ENCODE measurements around the gene KCNJ15. TPM values are rescaled to one million over a fixed set of nuclear protein-coding genes. Genes with fewer than 3 reads are reported as not detected.

The KCNJ15 gene
- total RNA-seq, 2 donors from 2014 or later = not detected

- no peak overlapping the region for H3K4me3 ChIP-seq (ENCODE audit: low read length)
- 93% methylated on average over 3 to 6 of the region's 6 CpGs for WGBS, 2 experiments (ENCODE audit: insufficient coverage in 1 of 2, insufficient read length in 1 of 2)
These were observed 3.6 kb downstream of the KCNJ15 start for GRCh38 chr21:38260426-38260825.

DNA sequence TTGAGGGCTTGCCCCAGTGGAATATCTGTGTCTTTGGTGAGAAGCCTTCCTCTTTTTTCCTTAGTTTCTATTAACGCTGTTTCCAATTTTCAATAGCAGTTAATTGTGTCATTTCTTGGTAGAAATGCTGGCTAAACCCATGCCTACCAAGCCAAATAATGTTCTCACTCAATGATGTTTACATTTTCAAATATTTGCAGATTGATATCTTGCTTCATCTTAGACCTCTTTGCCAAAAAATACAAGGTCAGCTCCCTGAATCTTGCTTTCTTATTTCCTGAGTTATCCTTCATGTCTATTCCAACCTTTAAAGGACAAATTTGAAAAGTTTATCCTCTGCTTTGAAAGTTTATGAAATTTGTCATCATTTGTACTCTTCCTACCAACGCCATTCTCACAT lies 5.1 kb downstream of the KCNJ15 start:
- peaks cover 2% of the 10 kb centered on the region for H3K27me3 Mint-ChIP-seq (ENCODE audit: insufficient read depth)
- Histone ChIP-seq H3K4me1 (ENCODE audit: control insufficient read depth, insufficient read depth, low read length) (no peaks in the 10 kb centered on the region), H3K4me3 (ENCODE audit: low read length) (no peak overlapping the region), H3K27me3 (ENCODE audit: control insufficient read depth, insufficient read depth, low read length, poor library complexity, severe bottlenecking) (no peaks in the 10 kb centered on the region), H3K9me3 (ENCODE audit: control insufficient read depth, low read length) (no peaks in the 10 kb centered on the region), H3K27ac (ENCODE audit: low read depth, low read length) (no peak overlapping the region), H3K36me3 (ENCODE audit: control insufficient read depth, insufficient read depth, low read length) (no peaks in the 10 kb centered on the region), H3K9ac (ENCODE audit: extremely low read depth, low read length, poor library complexity, severe bottlenecking) (no peak overlapping the region)
- no peaks in the 10 kb centered on the region for H3K9me3 Mint-ChIP-seq
- TF ChIP-seq, protein P1, sequence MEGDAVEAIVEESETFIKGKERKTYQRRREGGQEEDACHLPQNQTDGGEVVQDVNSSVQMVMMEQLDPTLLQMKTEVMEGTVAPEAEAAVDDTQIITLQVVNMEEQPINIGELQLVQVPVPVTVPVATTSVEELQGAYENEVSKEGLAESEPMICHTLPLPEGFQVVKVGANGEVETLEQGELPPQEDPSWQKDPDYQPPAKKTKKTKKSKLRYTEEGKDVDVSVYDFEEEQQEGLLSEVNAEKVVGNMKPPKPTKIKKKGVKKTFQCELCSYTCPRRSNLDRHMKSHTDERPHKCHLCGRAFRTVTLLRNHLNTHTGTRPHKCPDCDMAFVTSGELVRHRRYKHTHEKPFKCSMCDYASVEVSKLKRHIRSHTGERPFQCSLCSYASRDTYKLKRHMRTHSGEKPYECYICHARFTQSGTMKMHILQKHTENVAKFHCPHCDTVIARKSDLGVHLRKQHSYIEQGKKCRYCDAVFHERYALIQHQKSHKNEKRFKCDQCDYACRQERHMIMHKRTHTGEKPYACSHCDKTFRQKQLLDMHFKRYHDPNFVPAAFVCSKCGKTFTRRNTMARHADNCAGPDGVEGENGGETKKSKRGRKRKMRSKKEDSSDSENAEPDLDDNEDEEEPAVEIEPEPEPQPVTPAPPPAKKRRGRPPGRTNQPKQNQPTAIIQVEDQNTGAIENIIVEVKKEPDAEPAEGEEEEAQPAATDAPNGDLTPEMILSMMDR (conservative IDR thresholded peaks at IDR 0.05) = no peak
- H3K36me3 Mint-ChIP-seq (ENCODE audit: low read depth) = no peaks in the 10 kb centered on the region
- peaks cover 16% of the 10 kb centered on the region for H3K4me1 Mint-ChIP-seq
- 100% methylated on average over 2 of the region's 2 CpGs; no CpG with 5 or more reads in 1 of the 2 experiments for WGBS, 2 experiments (ENCODE audit: insufficient coverage in 1 of 2, insufficient read length in 1 of 2)
- DNase-seq = no peak
- H3K27ac Mint-ChIP-seq = no peak overlapping the region
- no peak overlapping the region for H3K4me3 Mint-ChIP-seq

More at GRCh38 chr21:38260426-38260825, 3.6 kb downstream of the KCNJ15 start:
- DNase-seq = no peak
- Histone ChIP-seq H3K4me1 (ENCODE audit: control insufficient read depth, insufficient read depth, low read length) (no peaks in the 10 kb centered on the region), H3K9me3 (ENCODE audit: control insufficient read depth, low read length) (no peaks in the 10 kb centered on the region), H3K27ac (ENCODE audit: low read depth, low read length) (no peak overlapping the region), H3K36me3 (ENCODE audit: control insufficient read depth, insufficient read depth, low read length) (no peaks in the 10 kb centered on the region), H3K27me3 (ENCODE audit: control insufficient read depth, insufficient read depth, low read length, poor library complexity, severe bottlenecking) (no peaks in the 10 kb centered on the region), H3K9ac (ENCODE audit: extremely low read depth, low read length, poor library complexity, severe bottlenecking) (no peak overlapping the region)
- Mint-ChIP-seq H3K27ac (no peak overlapping the region), H3K4me3 (no peak overlapping the region), H3K27me3 (ENCODE audit: insufficient read depth) (peaks cover 2% of the 10 kb centered on the region), H3K4me1 (peaks cover 17% of the 10 kb centered on the region), H3K36me3 (ENCODE audit: low read depth) (no peaks in the 10 kb centered on the region), H3K9me3 (no peaks in the 10 kb centered on the region)
- TF ChIP-seq, protein P1 (conservative IDR thresholded peaks at IDR 0.05) = no peak

DNA sequence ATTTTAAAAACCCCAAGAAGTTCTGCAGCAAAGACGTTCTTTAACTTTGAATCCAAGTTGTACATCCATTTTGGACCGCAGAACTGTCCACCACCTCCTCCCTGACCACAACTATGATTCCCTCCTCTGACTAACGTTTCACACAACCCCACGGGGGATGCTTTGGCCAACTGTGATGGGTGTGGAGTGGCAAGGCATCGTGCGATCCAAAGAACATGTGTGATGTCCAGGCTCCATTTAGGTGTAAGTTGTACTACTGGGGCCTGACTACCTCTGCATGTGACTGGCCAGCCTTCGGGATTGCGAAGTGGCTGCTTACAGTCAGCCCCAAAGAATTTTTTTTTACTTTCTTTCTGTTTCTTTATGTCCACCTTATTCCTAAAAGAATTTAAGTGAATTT lies 6.7 kb downstream of the KCNJ15 start:
- Histone ChIP-seq H3K9me3 (ENCODE audit: control insufficient read depth, low read length) (no peaks in the 10 kb centered on the region), H3K4me3 (ENCODE audit: low read length) (no peak overlapping the region), H3K27ac (ENCODE audit: low read depth, low read length) (no peak overlapping the region), H3K9ac (ENCODE audit: extremely low read depth, low read length, poor library complexity, severe bottlenecking) (no peak overlapping the region), H3K27me3 (ENCODE audit: control insufficient read depth, insufficient read depth, low read length, poor library complexity, severe bottlenecking) (no peaks in the 10 kb centered on the region), H3K36me3 (ENCODE audit: control insufficient read depth, insufficient read depth, low read length) (no peaks in the 10 kb centered on the region), H3K4me1 (ENCODE audit: control insufficient read depth, insufficient read depth, low read length) (no peaks in the 10 kb centered on the region)
- DNase-seq = no peak
- TF ChIP-seq, protein P1 (conservative IDR thresholded peaks at IDR 0.05) = no peak
- no peak overlapping the region for H3K27ac Mint-ChIP-seq
- H3K36me3 Mint-ChIP-seq (ENCODE audit: low read depth) = no peaks in the 10 kb centered on the region
- H3K9me3 Mint-ChIP-seq = no peaks in the 10 kb centered on the region
- no peak overlapping the region for H3K4me3 Mint-ChIP-seq
- peaks cover 2% of the 10 kb centered on the region for H3K27me3 Mint-ChIP-seq (ENCODE audit: insufficient read depth)
- H3K4me1 Mint-ChIP-seq = peaks cover 3% of the 10 kb centered on the region
- WGBS, 2 experiments (ENCODE audit: insufficient coverage in 1 of 2, insufficient read length in 1 of 2) = 72 to 84% methylated on average over 5 to 8 of the region's 8 CpGs

Data from endodermal cell (in vitro differentiated cells).